Kidney epithelial cell (primary cell): ENCODE results near the gene LIG3. TPM values are rescaled to one million over a fixed set of nuclear protein-coding genes. Genes with fewer than 3 reads are reported as not detected.

Source experiments
- DNase-seq: peaks from one replicate; pipeline ENCODE4 v3.0.0-alpha.2; 2010; ENCODE audit warnings: low read depth
- H3K27me3 ChIP-seq: 2 replicates; pipeline ENCODE4 v1.6.0; 2011; ENCODE audit warnings: low read length; ENCODE audit not compliant: control insufficient read depth, insufficient read depth
- H3K36me3 ChIP-seq: 2 replicates; pipeline ENCODE4 v1.5.1; 2011; ENCODE audit warnings: low read length; ENCODE audit not compliant: control insufficient read depth, insufficient read depth
- H3K4me3 ChIP-seq: 2 replicates; pipeline ENCODE4 v1.5.1; 2011; ENCODE audit warnings: low read depth, mild to moderate bottlenecking, control low read depth, low read length
- total RNA-seq: library from RNA; depleted of rRNA; stranded (reverse); fragments of >200 nt; gene quantifications from 2 replicates; pipeline ENCODE4 v1.2.3, GENCODE V29; 2015
- TF ChIP-seq, protein P1 (sequence below): IDR thresholded peaks from 2 replicates; pipeline ENCODE4 v1.5.1; 2011; ENCODE audit warnings: mild to moderate bottlenecking, moderate library complexity, low read length, control low read depth, inconsistent platforms; ENCODE audit not compliant: insufficient read depth, poor library complexity, severe bottlenecking

Gene LIG3
- total RNA-seq, 1 donor from 2014 or later, result 35.2 TPM

DNA sequence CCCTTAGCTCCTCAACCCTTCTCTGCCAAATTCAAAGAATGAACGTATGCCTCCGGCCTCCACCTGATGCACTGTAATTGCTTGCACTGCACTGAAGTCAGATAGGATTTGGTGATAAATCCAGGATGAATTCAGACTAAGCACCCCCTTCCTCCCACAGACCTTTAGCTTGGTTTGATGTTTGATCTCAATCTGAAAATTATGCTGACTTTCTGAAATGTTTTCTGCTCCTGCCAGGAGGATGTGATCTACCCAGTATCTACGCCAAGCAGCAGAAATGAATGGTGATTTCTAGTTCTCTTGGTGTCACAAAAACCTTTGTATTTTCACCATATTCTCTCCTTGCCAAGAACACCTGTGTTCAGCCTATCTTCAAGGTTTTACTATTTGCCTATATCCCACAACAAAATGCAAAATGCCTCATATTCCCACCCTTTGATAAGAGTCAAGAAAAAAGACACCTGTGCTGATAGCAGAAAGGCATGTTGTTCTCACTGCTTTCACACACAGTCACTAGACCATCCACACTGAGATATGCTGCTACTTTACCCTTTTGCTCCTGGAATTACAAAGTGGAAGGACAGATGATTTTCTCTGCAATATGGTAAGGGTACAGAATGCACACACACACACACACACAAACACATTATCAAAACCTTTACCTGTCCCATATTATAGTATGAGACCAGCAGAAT lies 68.5 kb downstream of the LIG3 start:
- no peaks in the 10 kb centered on the region for H3K27me3 ChIP-seq
- TF ChIP-seq, protein P1, sequence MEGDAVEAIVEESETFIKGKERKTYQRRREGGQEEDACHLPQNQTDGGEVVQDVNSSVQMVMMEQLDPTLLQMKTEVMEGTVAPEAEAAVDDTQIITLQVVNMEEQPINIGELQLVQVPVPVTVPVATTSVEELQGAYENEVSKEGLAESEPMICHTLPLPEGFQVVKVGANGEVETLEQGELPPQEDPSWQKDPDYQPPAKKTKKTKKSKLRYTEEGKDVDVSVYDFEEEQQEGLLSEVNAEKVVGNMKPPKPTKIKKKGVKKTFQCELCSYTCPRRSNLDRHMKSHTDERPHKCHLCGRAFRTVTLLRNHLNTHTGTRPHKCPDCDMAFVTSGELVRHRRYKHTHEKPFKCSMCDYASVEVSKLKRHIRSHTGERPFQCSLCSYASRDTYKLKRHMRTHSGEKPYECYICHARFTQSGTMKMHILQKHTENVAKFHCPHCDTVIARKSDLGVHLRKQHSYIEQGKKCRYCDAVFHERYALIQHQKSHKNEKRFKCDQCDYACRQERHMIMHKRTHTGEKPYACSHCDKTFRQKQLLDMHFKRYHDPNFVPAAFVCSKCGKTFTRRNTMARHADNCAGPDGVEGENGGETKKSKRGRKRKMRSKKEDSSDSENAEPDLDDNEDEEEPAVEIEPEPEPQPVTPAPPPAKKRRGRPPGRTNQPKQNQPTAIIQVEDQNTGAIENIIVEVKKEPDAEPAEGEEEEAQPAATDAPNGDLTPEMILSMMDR, result no peak

DNA sequence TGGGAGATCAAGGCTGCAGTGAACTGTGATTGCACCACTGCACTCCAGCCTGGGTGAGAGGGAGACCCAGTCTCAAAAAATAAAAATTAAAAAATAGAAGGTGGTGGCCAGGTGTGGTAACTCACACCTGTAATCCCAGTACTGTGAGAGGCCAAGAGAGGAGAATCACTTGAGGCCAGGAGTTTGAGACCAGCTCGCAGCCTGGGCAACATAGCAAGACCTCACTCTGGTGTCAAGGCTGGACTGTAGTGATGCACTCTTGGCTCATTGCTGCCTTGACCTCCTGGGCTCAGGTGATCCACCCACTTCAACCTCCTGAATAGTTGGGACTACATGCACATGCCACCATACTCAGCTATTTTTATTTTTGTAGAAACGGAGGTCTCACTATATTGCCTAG lies 69.9 kb downstream of the LIG3 start:
- TF ChIP-seq, protein P1, result no peak
- no peak overlapping the region for H3K4me3 ChIP-seq
- no peaks in the 10 kb centered on the region for H3K36me3 ChIP-seq
- H3K27me3 ChIP-seq, result no peaks in the 10 kb centered on the region
- DNase-seq, result no peak

More for the DNA sequence above, 68.5 kb downstream of the LIG3 start:
- no peak overlapping the region for H3K4me3 ChIP-seq
- no peak for DNase-seq
- no peaks in the 10 kb centered on the region for H3K36me3 ChIP-seq

DNA sequence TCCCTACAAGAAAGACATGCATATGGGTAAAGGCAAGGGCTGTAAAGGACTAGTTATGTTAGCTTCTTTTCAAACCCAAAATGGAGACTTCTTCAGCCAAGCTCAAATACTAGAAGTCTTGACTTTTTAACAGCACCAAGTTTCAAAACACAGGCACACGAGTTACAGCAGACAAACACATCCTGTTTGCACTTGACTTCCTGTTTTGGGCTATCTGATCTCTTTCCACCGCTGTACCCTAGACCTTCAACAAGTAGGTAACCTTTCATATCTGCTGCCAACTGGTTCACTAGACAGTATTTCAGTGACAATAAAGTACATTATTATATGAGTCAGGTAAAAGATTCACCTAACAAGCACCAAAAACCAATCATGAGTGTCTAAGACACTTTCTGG lies 70.9 kb downstream of the LIG3 start:
- no peaks in the 10 kb centered on the region for H3K36me3 ChIP-seq
- DNase-seq, result no peak
- no peaks in the 10 kb centered on the region for H3K27me3 ChIP-seq
- TF ChIP-seq, protein P1, result no peak
- no peak overlapping the region for H3K4me3 ChIP-seq

DNA sequence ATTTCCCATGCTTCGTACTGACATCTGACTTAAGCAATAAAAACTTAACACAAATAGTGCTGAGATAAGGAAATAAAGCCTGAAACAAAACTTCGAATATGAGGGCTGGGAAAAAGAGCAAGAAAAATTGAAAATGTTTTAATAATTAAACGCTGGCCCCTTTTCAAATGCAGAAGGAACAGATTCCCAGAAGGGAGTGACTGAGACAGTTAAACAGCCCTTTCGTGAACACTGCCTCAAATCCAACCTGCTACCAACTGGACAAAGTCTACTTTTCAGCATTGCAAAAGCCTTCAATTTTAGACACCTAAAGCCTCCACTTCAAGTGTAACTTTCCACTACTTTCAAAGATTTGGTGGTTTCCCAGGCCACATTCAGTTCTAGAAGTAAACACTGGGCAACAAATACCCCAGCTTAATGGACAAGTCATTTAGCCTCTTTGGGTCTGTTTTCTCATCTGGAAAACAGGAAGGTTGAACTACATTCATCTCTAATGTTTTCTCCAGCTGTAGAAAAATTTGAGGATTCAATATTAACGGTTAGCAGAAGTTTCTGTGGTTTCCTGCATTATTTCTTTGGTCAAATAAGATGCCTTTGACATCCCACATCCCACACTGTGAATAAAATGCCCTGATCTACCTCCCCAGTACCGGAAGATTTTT lies 71.4 kb downstream of the LIG3 start:
- no peak for DNase-seq
- Histone ChIP-seq H3K36me3 (no peaks in the 10 kb centered on the region), H3K4me3 (no peak overlapping the region), H3K27me3 (no peaks in the 10 kb centered on the region)
- TF ChIP-seq, protein P1, result no peak

DNA sequence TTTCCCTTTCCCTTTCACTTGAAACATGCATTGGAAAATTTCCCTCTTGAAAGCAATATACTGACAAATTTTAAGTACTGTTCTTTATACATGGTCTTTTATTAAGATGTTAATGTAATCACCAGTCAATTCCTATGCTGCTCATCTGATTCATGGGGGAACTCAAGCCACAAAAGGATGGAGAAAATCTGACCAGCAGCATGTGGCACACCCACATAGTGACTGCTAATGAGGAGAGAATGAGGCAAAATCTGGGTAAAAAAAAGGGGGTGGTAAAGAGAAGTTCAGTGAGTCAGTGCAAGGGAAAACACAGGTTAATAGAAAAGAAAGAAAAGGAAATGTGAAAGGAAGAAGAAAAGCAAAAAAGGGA lies 71.9 kb downstream of the LIG3 start:
- H3K36me3 ChIP-seq, result no peaks in the 10 kb centered on the region
- H3K27me3 ChIP-seq, result no peaks in the 10 kb centered on the region
- DNase-seq, result no peak
- TF ChIP-seq, protein P1, result no peak
- no peak overlapping the region for H3K4me3 ChIP-seq
